GM19099 (cell line): ENCODE data around the gene GRM2.

Source experiments
- POLR2A ChIP-seq: IDR thresholded peaks from 3 replicates; pipeline ENCODE4 v1.6.1; 2011; ENCODE audit warnings: low read depth; ENCODE audit not compliant: insufficient read length; ENCODE audit errors: extremely low read depth

GRM2 gene

GRCh38 chr3:51676102-51676640 is 30.7 kb upstream of the GRM2 start:
- TF ChIP-seq POLR2A, result no peak

DNA sequence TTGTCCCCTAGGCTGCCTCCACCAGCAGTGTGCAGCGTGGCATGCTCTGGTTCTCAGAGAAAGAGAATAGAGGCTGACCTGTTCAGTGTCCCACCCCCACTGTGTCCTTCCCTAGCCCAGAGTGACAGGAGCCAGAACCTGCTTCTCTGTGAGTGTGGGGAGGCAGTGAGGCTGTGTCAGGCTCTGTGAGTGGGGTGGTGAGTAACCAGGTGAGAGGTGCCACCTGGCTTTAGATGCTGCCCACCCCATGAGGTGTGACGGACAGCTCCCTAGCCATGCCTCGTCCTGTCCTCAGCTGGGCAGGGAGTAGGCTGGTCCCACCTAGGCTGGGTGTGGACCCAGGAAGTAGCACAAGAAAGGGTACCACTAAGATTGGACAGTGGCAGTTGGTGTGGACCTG is 29.5 kb upstream of the GRM2 start:
- TF ChIP-seq POLR2A, result no peak

DNA sequence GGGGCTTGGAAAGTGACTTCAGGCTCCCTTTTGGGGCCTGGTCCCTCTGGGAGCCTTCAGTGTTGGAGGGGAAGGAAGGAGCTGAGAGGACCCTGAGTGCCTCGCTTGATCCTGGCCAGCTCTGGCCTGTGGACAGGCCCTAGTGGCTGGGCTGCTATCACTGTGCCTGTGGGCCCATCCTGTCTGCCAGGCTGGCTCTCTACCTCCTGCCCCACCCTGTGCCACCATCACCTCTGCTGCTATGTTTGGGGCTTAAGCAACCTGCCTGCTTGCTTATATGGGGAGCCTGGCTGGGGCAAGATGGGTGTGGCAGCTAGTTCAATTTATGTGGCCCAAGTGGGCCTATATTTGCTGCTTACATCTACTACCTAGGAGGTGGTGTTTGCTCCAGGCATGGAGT is 28.7 kb upstream of the GRM2 start:
- no peak for TF ChIP-seq POLR2A

DNA sequence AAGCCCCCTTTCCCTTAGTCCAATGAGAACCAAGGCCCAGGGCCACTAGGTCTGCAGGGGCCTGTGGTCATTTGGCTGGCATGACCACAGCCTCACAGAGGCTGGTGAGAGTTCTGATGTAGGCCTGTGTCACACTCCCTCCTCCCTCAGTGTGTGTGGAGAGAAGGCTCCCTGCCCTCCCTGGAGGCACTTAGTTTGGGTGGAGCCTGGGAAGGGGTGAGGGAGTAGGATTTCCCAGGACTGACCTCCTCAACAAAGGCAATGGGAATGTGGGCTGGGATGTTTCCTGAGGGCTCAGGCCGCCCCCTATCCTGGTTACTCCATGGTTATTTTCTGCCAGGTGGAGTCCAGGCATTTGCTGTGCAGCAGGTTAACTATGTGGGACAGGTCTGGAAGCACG is 28.2 kb upstream of the GRM2 start:
- no peak for TF ChIP-seq POLR2A

DNA sequence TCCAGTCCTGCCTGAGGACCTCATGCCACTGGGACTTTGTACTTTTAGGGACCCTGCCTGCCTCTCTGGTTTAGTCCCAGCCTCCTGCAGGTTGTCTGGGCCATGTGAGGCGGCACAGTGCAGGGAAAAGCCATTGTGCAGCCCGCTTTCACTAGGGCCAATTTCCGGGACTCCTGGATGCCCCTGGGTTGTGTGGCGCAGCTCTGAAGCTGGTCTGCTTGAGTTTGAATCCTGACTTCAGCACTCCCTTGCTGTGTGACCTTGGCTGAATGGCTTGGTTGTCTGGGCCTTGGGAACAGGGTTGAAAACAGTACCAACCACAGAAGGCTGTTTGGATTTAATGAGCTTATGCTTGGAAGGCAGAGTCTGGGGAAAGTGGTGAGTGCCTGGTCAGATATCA is 27.6 kb upstream of the GRM2 start:
- no peak for TF ChIP-seq POLR2A

DNA sequence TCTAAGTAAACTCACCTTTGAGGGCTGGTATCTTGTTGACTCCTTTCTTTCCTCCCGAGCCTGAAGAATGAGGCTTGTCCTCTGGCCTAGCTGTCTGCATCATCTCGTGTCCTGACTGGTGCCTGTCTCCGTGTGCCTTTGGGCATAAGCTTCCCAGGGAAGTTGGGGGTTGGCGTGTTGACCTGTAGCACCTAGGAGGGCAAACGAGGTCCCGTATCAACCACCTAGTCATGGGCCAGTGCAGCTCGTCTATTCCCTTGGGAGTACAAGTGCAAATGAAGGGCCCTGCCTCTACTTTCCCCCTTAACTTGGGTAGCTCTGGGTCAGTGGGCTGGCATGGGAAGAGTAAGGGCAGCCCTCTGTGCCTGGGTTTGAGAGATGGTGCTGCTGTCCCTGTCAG is 27.1 kb upstream of the GRM2 start:
- no peak for TF ChIP-seq POLR2A

GRCh38 chr3:51680196-51680595 is 26.7 kb upstream of the GRM2 start:
- TF ChIP-seq POLR2A, result no peak

- TF ChIP-seq POLR2A, result no peak
Measured at GRCh38 chr3:51680663-51681230, 26.1 kb upstream of the GRM2 start.

GRCh38 chr3:51681453-51681852 is 25.4 kb upstream of the GRM2 start:
- no peak for TF ChIP-seq POLR2A

DNA sequence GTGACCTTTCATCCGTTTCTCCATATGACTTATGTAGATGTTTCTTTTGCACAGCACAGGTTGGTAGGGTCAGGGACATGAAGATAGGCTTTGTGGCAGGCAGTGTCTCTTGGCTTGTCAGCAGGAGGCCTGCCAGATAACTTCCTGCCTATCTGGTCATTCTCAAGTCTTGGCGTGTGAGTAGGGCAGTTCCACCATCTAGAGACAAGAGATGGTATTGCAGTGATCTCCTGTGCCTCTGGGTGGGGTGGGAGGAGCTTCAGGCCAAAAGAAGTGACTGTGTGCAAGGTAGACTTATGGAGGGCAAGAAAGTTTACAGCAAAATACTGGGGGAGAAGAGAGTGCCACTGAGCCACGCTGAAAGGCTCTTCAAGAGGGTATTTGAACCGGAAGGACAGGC is 24.8 kb upstream of the GRM2 start:
- TF ChIP-seq POLR2A, result no peak

- no peak for TF ChIP-seq POLR2A
Measured at GRCh38 chr3:51682526-51682925, 24.3 kb upstream of the GRM2 start.

- TF ChIP-seq POLR2A, result no peak
Measured at GRCh38 chr3:51683566-51683965, 23.3 kb upstream of the GRM2 start.

GRCh38 chr3:51684971-51685751 is 21.7 kb upstream of the GRM2 start:
- no peak for TF ChIP-seq POLR2A

DNA sequence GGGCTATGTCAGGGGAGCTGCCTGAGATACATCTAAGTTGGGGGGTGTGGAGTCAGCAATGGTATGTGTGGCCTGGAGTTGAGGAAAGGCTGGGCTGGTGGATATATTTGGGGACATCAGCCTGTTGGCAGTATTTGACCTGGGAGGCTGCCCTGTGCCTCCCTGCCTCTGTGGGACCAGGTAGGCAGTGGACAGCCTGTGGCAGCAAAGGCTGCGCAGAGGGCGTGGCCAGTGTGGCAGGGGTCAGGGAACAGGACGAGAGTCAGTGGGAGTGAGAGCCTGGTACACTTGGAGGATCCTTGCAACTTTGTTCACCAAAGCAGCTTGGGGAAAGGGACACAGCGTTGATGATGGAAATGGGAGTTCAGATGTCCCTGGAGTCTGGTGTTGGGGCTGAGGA is 20.8 kb upstream of the GRM2 start:
- no peak for TF ChIP-seq POLR2A

- TF ChIP-seq POLR2A, result no peak
Measured at GRCh38 chr3:51686512-51687215, 20.2 kb upstream of the GRM2 start.

- no peak for TF ChIP-seq POLR2A
Measured at GRCh38 chr3:51687431-51688205, 19.2 kb upstream of the GRM2 start.

- TF ChIP-seq POLR2A, result no peak
Measured at GRCh38 chr3:51688206-51688600, 18.7 kb upstream of the GRM2 start.
